Panc1 (cell line): ENCODE data around the gene SPATS2L. TPM values are rescaled to one million over a fixed set of nuclear protein-coding genes. Genes with fewer than 3 reads are reported as not detected.

ENCODE experiments used
- ATAC-seq: fragments of 200-7000 bp; cut with Tn5 transposase; 2 replicates; pipeline ENCODE4 v1.9.1; 2020; ENCODE audit warnings: mild to moderate bottlenecking, moderate library complexity
- BruUV-seq: library from RNA; stranded (reverse); fragments of 400-500 nt; replicated peaks from 2 replicates; lab custom pipeline; 2021; lab: Mats Ljungman, UMichigan
- CTCF ChIA-PET: fragments of 300-600 bp; sonication (Branson Sonifier 250); formaldehyde crosslinking; loops from one replicate; lab custom pipeline; 2022; ENCODE audit warnings: antibody characterized with exemption; lab: Charles Lee
- POLR2A ChIA-PET: fragments of 300-600 bp; sonication (Branson Sonifier 250); formaldehyde crosslinking; loops from one replicate; lab custom pipeline; 2022; ENCODE audit warnings: antibody characterized with exemption; lab: Charles Lee
- DNase-seq: peaks from one replicate; pipeline ENCODE4 v3.0.0-alpha.2; 2010; ENCODE audit warnings: low read depth, low spot score
- H3K27ac ChIP-seq: 2 replicates; pipeline ENCODE4 v1.5.1; 2011; ENCODE audit warnings: mild to moderate bottlenecking, low read length, inconsistent platforms
- H3K27me3 ChIP-seq: fragments of 200-500 bp; sonication (Bioruptor generic); 2 replicates; pipeline ENCODE4 v1.6.0; 2014; ENCODE audit warnings: low read length, inconsistent platforms; ENCODE audit not compliant: control insufficient read depth, insufficient read depth
- H3K36me3 ChIP-seq: fragments of 200-500 bp; sonication (Bioruptor generic); 2 replicates; pipeline ENCODE4 v1.5.1; 2014; ENCODE audit warnings: inconsistent platforms, mild to moderate bottlenecking, low read length, moderate library complexity; ENCODE audit not compliant: control insufficient read depth, insufficient read depth
- H3K4me1 ChIP-seq: 2 replicates; pipeline ENCODE4 v1.5.1; 2011; ENCODE audit warnings: inconsistent platforms, mild to moderate bottlenecking, low read length, moderate library complexity; ENCODE audit not compliant: control insufficient read depth, insufficient read depth
- H3K4me3 ChIP-seq, 2 experiments: 2 replicates each; pipeline ENCODE4 v1.5.1; 2011 to 2012; ENCODE audit warnings: low read depth in 2 of 2, low read length in 2 of 2, mild to moderate bottlenecking in 2 of 2, inconsistent platforms in 1 of 2, moderate library complexity in 1 of 2
- H3K9me3 ChIP-seq: fragments of 200-500 bp; sonication (Bioruptor generic); 2 replicates; pipeline ENCODE4 v1.5.1; 2014; ENCODE audit warnings: low read depth, mild to moderate bottlenecking, inconsistent platforms, low read length, moderate library complexity; ENCODE audit not compliant: control insufficient read depth, insufficient read depth
- CTCF ChIP-seq: fragments of 450-650 bp; IDR thresholded peaks from 2 replicates; pipeline ENCODE4 v1.5.1; 2017; ENCODE audit warnings: mild to moderate bottlenecking
- POLR2AphosphoS5 ChIP-seq: IDR thresholded peaks from 2 replicates; pipeline ENCODE4 v1.6.1; 2012; ENCODE audit warnings: mild to moderate bottlenecking, low read depth, low read length, moderate library complexity
- REST ChIP-seq, 2 experiments: IDR thresholded peaks; 2 replicates each; pipeline ENCODE4 v1.6.1; 2011 to 2012; ENCODE audit warnings: low read depth in 2 of 2, control low read depth in 1 of 2, low read length in 1 of 2, mild to moderate bottlenecking in 1 of 2, moderate library complexity in 1 of 2; ENCODE audit not compliant: insufficient read depth in 1 of 2
- SIN3A ChIP-seq: IDR thresholded peaks from 2 replicates; pipeline ENCODE4 v1.6.1; 2012; ENCODE audit warnings: low read depth, mild to moderate bottlenecking, low read length, moderate library complexity, borderline replicate concordance; ENCODE audit not compliant: insufficient read depth
- TCF7L2 ChIP-seq: IDR thresholded peaks from 2 replicates; pipeline ENCODE4 v1.6.1; 2011; ENCODE audit warnings: mild to moderate bottlenecking, low read depth, low read length, inconsistent platforms
- in situ Hi-C: cut with HindIII; loops from 2 replicates; pipeline ENCODE4 v1.10.0; 2016; ENCODE audit warnings: low sequenced_read_pairs, low pct_unique_long_range_greater_than_20kb
- intact Hi-C: fragments of 100-400 bp; cut with micrococcal nuclease; formaldehyde crosslinking; loops from one replicate; pipeline ENCODE4 v1.10.0; 2022; ENCODE audit not compliant: unreplicated experiment
- total RNA-seq: library from RNA; stranded (reverse); gene quantifications from one replicate; pipeline ENCODE4 v1.2.1, GENCODE V29; 2021; ENCODE audit not compliant: unreplicated experiment

The SPATS2L gene
- total RNA-seq, 1 experiment from 2014 or later = 282 TPM

GRCh38 chr2:200363279-200363678 is 56.8 kb downstream of the SPATS2L start:
- no peaks in the 10 kb centered on the region for H3K27me3 ChIP-seq
- no peaks in the 10 kb centered on the region for H3K9me3 ChIP-seq
- intact Hi-C loops = no loop called here
- ChIA-PET POLR2A (no interaction called here), CTCF (no interaction called here)
- DNase-seq (no peak), ATAC-seq (no peak)
- TF ChIP-seq REST (IDR thresholded peaks at IDR 0.05; ENCODE audit: insufficient read depth in 1 of 2, low read depth in 2 of 2, low read length in 1 of 2) (no peak), POLR2AphosphoS5 (no peak), TCF7L2 (no peak), SIN3A (no peak), CTCF (no peak)
- in situ Hi-C loops = no loop called here
- no TSS peak for BruUV-seq
- H3K4me1 ChIP-seq = peaks cover 62% of the 10 kb centered on the region
- no peaks in the 10 kb centered on the region for H3K36me3 ChIP-seq
- peak overlapping the region; percentile 29; the same call in 1 of the 2 replicates for H3K27ac ChIP-seq
- H3K4me3 ChIP-seq = no peak overlapping the region

DNA sequence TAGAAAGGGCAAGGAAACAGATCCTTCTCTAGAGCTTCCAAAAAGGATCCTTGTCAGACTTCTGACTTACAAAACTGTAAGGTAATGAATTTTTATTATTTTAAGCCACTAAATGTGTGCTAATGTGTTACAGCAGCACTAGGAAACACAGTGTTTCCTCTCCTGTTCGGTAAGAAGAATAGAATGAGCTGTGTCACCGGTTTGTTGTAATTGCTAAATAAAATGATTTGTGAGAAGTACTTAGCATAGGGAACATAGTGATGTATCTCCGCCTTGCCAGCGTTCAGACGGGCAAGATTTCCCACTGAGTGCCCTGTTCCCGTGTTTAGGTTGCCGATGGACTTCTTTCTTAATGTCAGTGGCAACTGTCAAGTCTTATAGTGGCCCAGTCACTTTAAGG is 57.6 kb downstream of the SPATS2L start:
- no peaks in the 10 kb centered on the region for H3K27me3 ChIP-seq
- H3K36me3 ChIP-seq = no peaks in the 10 kb centered on the region
- H3K9me3 ChIP-seq = no peaks in the 10 kb centered on the region
- no peak for DNase-seq
- in situ Hi-C loops = no loop called here
- H3K4me1 ChIP-seq = peaks cover 62% of the 10 kb centered on the region
- BruUV-seq = no TSS peak
- H3K4me3 ChIP-seq = no peak overlapping the region
- TF ChIP-seq TCF7L2 (no peak), REST (IDR thresholded peaks at IDR 0.05; ENCODE audit: insufficient read depth in 1 of 2, low read depth in 2 of 2, low read length in 1 of 2) (no peak), SIN3A (no peak), POLR2AphosphoS5 (no peak), CTCF (no peak)
- POLR2A ChIA-PET = no interaction called here
- intact Hi-C loops = no loop called here
- H3K27ac ChIP-seq = peak overlapping the region; percentile 52
- ATAC-seq = peak; percentile 8; the same call in 1 of the 2 replicates
- CTCF ChIA-PET = no interaction called here
